ENCODE results near the gene PLG. TPM values are rescaled to one million over a fixed set of nuclear protein-coding genes. Genes with fewer than 3 reads are reported as not detected.

PLG gene
- total and polyA plus RNA-seq, 2 of the 4 experiments (the other 2 are of a cell fraction), result not detected

GRCh38 chr6:160789263-160790027, 87.4 kb downstream of the PLG start:
- Histone ChIP-seq H3K27ac (ENCODE audit: insufficient read depth, low read length) (no peak overlapping the region), H2AFZ (replicated peaks; ENCODE audit: low read length, poor library complexity) (no peak overlapping the region), H2BK120ac (ENCODE audit: low read depth, low read length) (no peak overlapping the region), H3K4ac (ENCODE audit: low read depth, low read length) (no peak overlapping the region), H4K5ac (ENCODE audit: low read depth, low read length) (no peak overlapping the region), H3K9ac (ENCODE audit: low read depth, low read length) (no peak overlapping the region), H4K8ac (ENCODE audit: low read depth in 2 of 2, low read length in 2 of 2) (no peak overlapping the region), H3K9me1 (ENCODE audit: insufficient read depth, low read length) (no peaks in the 10 kb centered on the region), H2AK5ac (ENCODE audit: low read depth, low read length) (no peak overlapping the region), H3K4me2 (ENCODE audit: low read depth, low read length) (no peak overlapping the region), H3K4me1 (ENCODE audit: control insufficient read depth, insufficient read depth, low read length) (no peaks in the 10 kb centered on the region), H3K4me3 (ENCODE audit: insufficient read depth, low read depth, low read length) (no peak overlapping the region), H3K14ac (replicated peaks; ENCODE audit: low read depth, low read length) (no peak overlapping the region), H3K27me3 (ENCODE audit: control insufficient read depth, insufficient read depth, low read length) (no peaks in the 10 kb centered on the region), H4K20me1 (ENCODE audit: insufficient read depth, low read length) (no peaks in the 10 kb centered on the region), H2BK5ac (ENCODE audit: low read depth, low read length, poor library complexity, severe bottlenecking) (no peak overlapping the region), H4K91ac (ENCODE audit: insufficient read depth, low read depth, low read length) (no peak overlapping the region), H3K56ac (ENCODE audit: extremely low read depth, insufficient read depth, low read length) (no peak overlapping the region), H3K23ac (ENCODE audit: low read depth, low read length) (no peak overlapping the region), H3K18ac (ENCODE audit: low read depth, low read length) (no peak overlapping the region), H2BK20ac (ENCODE audit: low read depth, low read length) (no peak overlapping the region), H2AK9ac (replicated peaks; ENCODE audit: low read depth, low read length, poor library complexity) (no peak overlapping the region), H3K36me3 (ENCODE audit: control insufficient read depth, insufficient read depth, low read length) (no peaks in the 10 kb centered on the region), H3K79me1 (ENCODE audit: low read depth in 1 of 2, low read length in 2 of 2) (no peaks in the 10 kb centered on the region), H3K9me3 (ENCODE audit: control insufficient read depth, insufficient read depth, low read length) (peaks cover 11% of the 10 kb centered on the region; the same call in 1 of the 2 replicates), H2BK15ac (ENCODE audit: low read depth, low read length) (no peak overlapping the region)
- DNase-seq, result no peak
- in situ Hi-C loops (cut with MboI; ENCODE audit: low sequenced_read_pairs) (no loop called here), intact Hi-C loops (cut with micrococcal nuclease) (loop anchor here (5.0 kb wide), 1 partner anchor 583 kb away; no protein-coding TSS in a partner anchor), dilution Hi-C loops (cut with HindIII; ENCODE audit: low sequenced_read_pairs, unreplicated experiment) (no loop called here)
- TF ChIP-seq ELK1 (IDR thresholded peaks at IDR 0.05; ENCODE audit: borderline replicate concordance, low read depth, low read length) (no peak), NFE2L2 (IDR thresholded peaks at IDR 0.05; ENCODE audit: low read depth, low read length) (no peak), CHD1 (IDR thresholded peaks at IDR 0.05; ENCODE audit: low read depth, low read length) (no peak)
- BruUV-seq (replicated peaks), result no TSS peak
- ChIA-PET POLR2A (ENCODE audit: unreplicated experiment) (no interaction called here), CTCF (no interaction called here)
- no CpG with 5 or more reads among the region's 9 CpGs for WGBS, 2 experiments (ENCODE audit: extremely low coverage in 2 of 2, insufficient read length in 1 of 2)
- no peak for ATAC-seq (ENCODE audit: low read depth)

Data from IMR-90 (cell line).